NCI-H2196 (cell line): Measurements from ENCODE around the gene TMEM171.

Source experiments
- DNase-seq: peaks from one replicate; lab custom pipeline; 2025; ENCODE audit not compliant: unreplicated experiment; lab: John Stamatoyannopoulos, UW

The TMEM171 gene

GRCh38 chr5:73119451-73120157, 771 bp upstream of the TMEM171 start:
- no peak for DNase-seq

GRCh38 chr5:73121119-73121463, 716 bp downstream of the TMEM171 start:
- DNase-seq = no peak

DNA sequence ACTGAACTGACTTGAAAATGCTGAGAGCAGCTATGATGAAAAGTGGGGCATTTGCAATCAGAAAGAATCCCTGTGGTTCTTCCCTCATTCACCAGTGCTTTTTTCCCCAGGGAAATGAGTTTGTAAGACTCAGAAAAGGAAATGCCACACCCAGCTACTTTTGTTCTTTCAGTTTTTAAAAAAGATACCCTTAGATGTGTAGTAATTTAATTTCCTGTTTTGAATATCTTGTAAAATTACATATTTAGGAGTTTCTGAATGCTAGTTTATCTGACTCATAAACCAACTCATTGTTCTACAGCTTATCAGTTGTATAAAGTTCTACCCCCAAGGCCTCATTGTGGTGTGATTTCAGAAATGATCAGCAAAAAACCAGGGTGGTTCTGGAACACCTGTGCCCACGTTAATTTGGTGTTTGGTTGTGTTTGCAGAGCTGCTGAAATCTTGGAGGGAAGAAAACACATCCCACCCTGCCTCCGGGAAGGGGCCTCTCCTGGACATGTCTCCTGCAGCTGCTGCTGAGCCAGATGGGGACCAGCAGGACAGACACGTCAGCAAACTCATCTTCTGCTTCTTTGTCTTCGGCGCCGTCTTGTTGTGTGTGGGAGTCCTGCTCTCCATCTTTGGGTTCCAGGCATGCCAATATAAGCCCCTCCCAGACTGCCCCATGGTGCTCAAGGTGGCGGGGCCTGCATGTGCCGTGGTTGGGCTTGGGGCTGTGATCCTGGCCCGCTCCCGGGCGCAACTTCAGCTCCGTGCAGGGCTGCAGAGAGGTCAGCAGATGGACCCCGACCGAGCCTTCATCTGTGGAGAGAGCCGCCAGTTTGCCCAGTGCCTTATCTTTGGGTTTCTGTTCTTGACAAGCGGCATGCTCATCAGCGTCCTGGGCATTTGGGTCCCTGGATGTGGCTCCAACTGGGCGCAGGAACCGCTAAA, 2.8 kb downstream of the TMEM171 start:
- no peak for DNase-seq

DNA sequence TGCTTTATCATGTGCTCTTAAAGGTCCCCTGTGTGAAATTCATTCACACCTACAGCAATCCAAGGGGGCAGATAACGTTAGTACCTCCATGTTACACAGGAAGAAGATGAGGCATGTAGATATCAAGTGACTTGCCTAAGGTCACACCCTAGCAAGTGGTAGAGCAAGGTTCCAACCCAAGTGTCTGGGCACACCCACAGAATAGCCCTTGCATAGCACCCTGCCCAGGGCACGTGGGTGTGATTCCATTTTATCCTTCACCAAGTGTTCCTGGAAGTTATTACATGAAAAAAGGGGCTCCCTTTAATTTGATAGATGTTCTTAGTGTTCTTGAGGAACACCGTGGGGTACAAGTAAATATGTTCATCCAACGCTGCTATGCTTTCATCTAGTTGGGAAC, 4.9 kb downstream of the TMEM171 start:
- DNase-seq = no peak

GRCh38 chr5:73126381-73126780, 6.0 kb downstream of the TMEM171 start:
- DNase-seq = no peak

DNA sequence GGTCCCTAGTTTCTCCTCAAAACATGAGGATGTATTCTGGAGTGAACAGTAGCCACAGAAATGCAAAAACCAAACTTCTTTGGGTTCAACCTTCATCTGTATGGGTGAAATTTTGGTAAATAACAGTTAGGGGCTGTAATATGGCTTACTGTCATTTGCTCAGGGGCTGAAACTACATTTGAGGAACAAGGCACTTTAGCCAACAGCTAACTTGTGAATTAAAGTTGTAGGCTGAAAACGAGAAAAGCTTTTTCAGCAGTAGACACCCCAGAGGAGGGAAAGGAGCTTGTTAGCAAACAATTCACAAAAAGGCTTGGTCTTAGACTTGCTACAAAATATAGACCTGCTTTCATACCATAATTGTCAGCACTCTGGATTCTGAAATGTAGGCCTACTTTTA, 6.6 kb downstream of the TMEM171 start:
- DNase-seq = no peak

- DNase-seq = no peak
Observed at GRCh38 chr5:73129143-73129542, 8.8 kb downstream of the TMEM171 start.

DNA sequence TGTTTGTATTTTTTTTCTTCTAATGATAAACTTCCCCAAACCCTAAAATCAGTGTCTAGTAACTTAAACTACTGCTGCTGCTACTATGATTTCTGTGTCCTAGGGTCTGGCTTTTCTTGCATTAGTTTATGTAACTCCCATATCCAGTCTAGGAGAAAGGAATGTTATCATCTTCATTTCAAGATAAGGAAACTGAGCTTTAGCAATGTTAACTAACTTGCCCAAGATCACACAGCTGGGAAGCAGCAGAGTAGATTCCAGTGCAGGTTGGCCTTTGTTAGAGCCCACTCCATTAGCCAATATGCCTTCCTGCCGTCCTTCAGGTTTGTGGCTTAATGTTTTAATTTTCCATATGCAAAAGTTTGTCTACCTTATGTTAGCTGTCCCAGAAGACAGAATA, 10.4 kb downstream of the TMEM171 start:
- no peak for DNase-seq

GRCh38 chr5:73131711-73132425, 11.5 kb downstream of the TMEM171 start:
- DNase-seq = no peak

DNA sequence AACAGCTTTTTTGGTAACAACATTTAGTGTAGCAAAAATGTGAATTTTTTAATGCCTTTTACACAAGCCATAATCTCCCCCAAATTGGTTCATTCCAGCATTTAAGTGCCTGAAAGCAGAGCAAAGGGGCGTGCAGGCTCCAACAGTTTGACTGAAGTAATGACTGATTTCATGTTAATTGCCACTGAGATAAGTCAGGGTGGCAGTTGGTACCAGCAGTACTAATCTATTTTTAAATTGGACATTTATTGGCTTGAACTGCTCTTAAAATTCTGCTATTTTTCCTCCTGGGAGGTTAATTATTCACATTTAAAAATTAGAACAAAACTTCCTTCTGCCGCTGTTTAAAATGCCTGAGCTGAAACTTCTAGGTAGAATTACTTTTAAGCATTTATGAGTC, 12.4 kb downstream of the TMEM171 start:
- DNase-seq = no peak

GRCh38 chr5:73135021-73135420, 14.6 kb downstream of the TMEM171 start:
- no peak for DNase-seq

- DNase-seq = no peak
Observed at GRCh38 chr5:73135429-73136054, 15.2 kb downstream of the TMEM171 start.

- no peak for DNase-seq
Observed at GRCh38 chr5:73136055-73136562, 15.7 kb downstream of the TMEM171 start.

- DNase-seq = no peak
Observed at GRCh38 chr5:73137563-73138530, 17.5 kb downstream of the TMEM171 start.

- DNase-seq = no peak
Observed at GRCh38 chr5:73139485-73139884, 19.1 kb downstream of the TMEM171 start.

DNA sequence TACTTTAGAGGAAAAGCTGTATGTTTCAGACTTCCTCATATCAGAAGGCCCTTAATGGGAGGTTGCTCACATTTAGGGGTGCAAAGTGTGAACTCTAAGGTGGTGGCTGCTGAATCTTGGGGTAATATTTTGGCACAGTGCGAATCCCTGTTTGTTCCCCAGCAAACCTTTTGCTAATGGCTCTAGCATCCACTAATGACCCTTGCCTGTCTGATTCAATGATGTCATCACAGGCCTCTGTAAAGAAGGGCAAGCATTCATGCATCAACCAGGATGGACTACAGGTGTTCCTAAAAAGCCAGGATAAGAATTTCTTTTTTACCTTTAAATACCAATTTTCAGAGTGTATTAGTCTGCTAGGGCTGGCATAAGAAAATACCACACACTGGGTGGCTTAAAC, 20.4 kb downstream of the TMEM171 start:
- DNase-seq = no peak

DNA sequence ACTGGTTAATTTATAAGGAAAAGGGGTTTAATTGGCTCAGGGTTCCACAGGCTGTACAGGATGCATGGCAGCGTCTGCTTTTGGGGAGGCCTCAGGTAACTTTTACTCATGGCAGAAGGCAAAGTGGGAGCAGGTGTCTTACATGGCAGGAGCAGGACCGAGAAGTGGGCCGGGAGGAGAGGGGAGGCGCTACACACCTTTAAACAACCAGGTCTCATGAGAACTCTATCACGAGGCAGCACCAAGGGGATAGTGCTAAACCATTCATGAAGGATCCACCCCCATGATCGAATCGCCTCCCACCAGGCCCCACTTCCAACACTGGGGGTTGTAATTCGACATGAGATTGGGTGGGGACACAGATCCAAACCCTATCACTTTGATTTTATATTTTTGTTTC, 21.7 kb downstream of the TMEM171 start:
- DNase-seq = no peak

DNA sequence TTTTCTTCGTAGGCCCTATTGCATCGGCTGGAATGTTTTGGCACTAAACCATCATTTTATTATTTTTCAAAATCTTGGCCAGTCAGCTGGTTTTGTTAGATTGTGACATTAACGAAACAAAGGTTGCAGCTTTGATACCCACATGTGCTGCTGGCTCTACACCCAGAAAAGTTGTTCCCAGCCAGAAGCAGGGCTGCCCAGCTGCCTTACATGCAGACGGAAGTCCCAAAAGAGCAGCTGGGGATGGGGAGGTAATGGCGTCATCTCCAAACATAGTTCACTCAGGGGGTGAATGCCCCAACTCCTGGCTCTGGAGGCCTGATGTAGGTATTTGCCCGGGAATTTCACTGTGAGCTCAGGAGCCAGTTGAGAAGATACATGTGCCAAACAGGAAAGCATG, 23.3 kb downstream of the TMEM171 start:
- DNase-seq = no peak

GRCh38 chr5:73149540-73149939, 29.2 kb downstream of the TMEM171 start:
- DNase-seq = no peak

DNA sequence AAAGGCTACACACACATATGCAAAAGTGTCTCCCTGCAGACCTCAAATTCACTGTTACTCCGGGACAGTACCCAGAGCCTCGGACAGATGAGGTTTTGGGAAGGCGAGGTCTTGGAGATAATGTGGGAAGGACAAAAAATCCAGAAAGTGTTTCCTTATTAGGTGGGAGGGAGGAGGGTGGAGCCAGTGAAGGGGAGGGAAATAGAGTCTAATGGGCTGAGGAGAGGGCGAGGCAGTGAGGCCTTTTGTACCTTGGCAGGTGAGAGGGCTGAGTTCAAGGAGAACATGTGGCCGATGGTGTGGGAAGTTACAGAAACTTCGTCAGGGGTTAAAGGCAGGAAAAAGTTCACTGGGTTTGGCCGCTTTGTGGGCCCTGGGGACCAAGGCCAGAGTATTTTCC, 30.5 kb downstream of the TMEM171 start:
- no peak for DNase-seq
